Right atrium auricular region (tissue), 2 donors: ENCODE measurements around the gene NFATC2. TPM values are rescaled to one million over a fixed set of nuclear protein-coding genes. Genes with fewer than 3 reads are reported as not detected.

Experiments
- DNase-seq: peaks from one replicate; pipeline ENCODE4 v3.0.0-alpha.2; 2019; ENCODE audit warnings: low spot score
- H3K27ac ChIP-seq, 2 donors: fragments of 200-600 bp; sonication (generic); 1 replicate in 1 of 2; 2 replicates in 1 of 2; pipeline ENCODE4 v1.5.1; 2016 to 2019
- H3K27me3 ChIP-seq, 2 donors: fragments of 200-600 bp; sonication (generic); one replicate each; pipeline versions ENCODE4 v1.5.1 to v1.6.0; 2017 to 2019
- H3K36me3 ChIP-seq: fragments of 200-600 bp; sonication (generic); one replicate; pipeline ENCODE4 v1.5.1; 2016
- H3K4me1 ChIP-seq, 2 donors: fragments of 200-600 bp; sonication (generic); one replicate each; pipeline versions ENCODE4 v1.5.1 to v1.6.0; 2017 to 2019
- H3K4me3 ChIP-seq, 2 donors: fragments of 200-600 bp; sonication (generic); 1 replicate in 1 of 2; 2 replicates in 1 of 2; pipeline ENCODE4 v1.5.1; 2017 to 2019; ENCODE audit warnings: mild to moderate bottlenecking in 1 of 2, moderate library complexity in 1 of 2
- H3K9me3 ChIP-seq, 2 donors: fragments of 200-600 bp; sonication (generic); one replicate each; pipeline ENCODE4 v1.5.1; 2019
- CTCF ChIP-seq, 2 donors: fragments of 200-600 bp; sonication (generic); IDR thresholded peaks; one replicate each; pipeline ENCODE4 v1.5.1; 2019; ENCODE audit warnings: antibody characterized with exemption in 2 of 2
- total RNA-seq, 2 donors: library from RNA; depleted of rRNA; stranded (reverse); fragments of >200 nt; gene quantifications; one replicate each; pipeline ENCODE4 v1.1.0, GENCODE V29; 2016

NFATC2 gene
- total RNA-seq, 2 donors from 2014 or later: 8.6 to 12.5 TPM

GRCh38 chr20:51495921-51496545 lies 46.5 kb downstream of the NFATC2 start:
- DNase-seq: no peak
- no peaks in the 10 kb centered on the region for H3K36me3 ChIP-seq
- no peak overlapping the region for H3K4me3 ChIP-seq
- H3K4me1 ChIP-seq: peaks cover 0 to 37% of the 10 kb centered on the region in 2 donors
- TF ChIP-seq CTCF (IDR thresholded peaks at IDR 0.05): no peak
- H3K27ac ChIP-seq: no peak overlapping the region
- no peaks in the 10 kb centered on the region for H3K27me3 ChIP-seq
- no peaks in the 10 kb centered on the region for H3K9me3 ChIP-seq

GRCh38 chr20:51495291-51495690 lies 47.2 kb downstream of the NFATC2 start:
- Histone ChIP-seq H3K4me1 (peaks cover 0 to 37% of the 10 kb centered on the region in 2 donors), H3K4me3 (no peak overlapping the region), H3K9me3 (no peaks in the 10 kb centered on the region), H3K27ac (no peak overlapping the region), H3K27me3 (no peaks in the 10 kb centered on the region), H3K36me3 (no peaks in the 10 kb centered on the region)
- no peak for TF ChIP-seq CTCF (IDR thresholded peaks at IDR 0.05)
- DNase-seq: no peak

- Histone ChIP-seq H3K27ac (no peak overlapping the region), H3K4me1 (peaks cover 0 to 37% of the 10 kb centered on the region in 2 donors)
- no peak for DNase-seq
Observed at GRCh38 chr20:51494241-51495110, 48.0 kb downstream of the NFATC2 start.

GRCh38 chr20:51493346-51493791 lies 49.1 kb downstream of the NFATC2 start:
- DNase-seq: no peak
- no peaks in the 10 kb centered on the region for H3K27me3 ChIP-seq
- H3K4me3 ChIP-seq: no peak overlapping the region
- no peak overlapping the region for H3K27ac ChIP-seq
- H3K4me1 ChIP-seq: peaks cover 0 to 36% of the 10 kb centered on the region in 2 donors
- no peak for TF ChIP-seq CTCF (IDR thresholded peaks at IDR 0.05)
- no peaks in the 10 kb centered on the region for H3K36me3 ChIP-seq
- H3K9me3 ChIP-seq: no peaks in the 10 kb centered on the region

More at GRCh38 chr20:51494241-51495110, 48.0 kb downstream of the NFATC2 start:
- no peaks in the 10 kb centered on the region for H3K27me3 ChIP-seq
- H3K9me3 ChIP-seq: no peaks in the 10 kb centered on the region
- H3K36me3 ChIP-seq: no peaks in the 10 kb centered on the region
- TF ChIP-seq CTCF (IDR thresholded peaks at IDR 0.05): no peak
- H3K4me3 ChIP-seq: no peak overlapping the region

GRCh38 chr20:51492167-51493092 lies 50.1 kb downstream of the NFATC2 start:
- Histone ChIP-seq H3K4me3 (peak overlapping the region in 1 of 2 donors; percentile 46), H3K27ac (peak overlapping the region; percentile 29 to 64), H3K27me3 (no peaks in the 10 kb centered on the region), H3K4me1 (peaks cover 0 to 26% of the 10 kb centered on the region in 2 donors), H3K36me3 (no peaks in the 10 kb centered on the region), H3K9me3 (no peaks in the 10 kb centered on the region)
- peak; percentile 77 for DNase-seq
- no peak for TF ChIP-seq CTCF (IDR thresholded peaks at IDR 0.05)
